Dermis blood vessel endothelial cell (primary cell): ENCODE measurements around the gene PTTG1. TPM values are rescaled to one million over a fixed set of nuclear protein-coding genes. Genes with fewer than 3 reads are reported as not detected.

ENCODE experiments used
- DNase-seq: peaks from one replicate; pipeline ENCODE4 v3.0.0; 2010
- total RNA-seq: library from RNA; depleted of rRNA; stranded (reverse); fragments of >200 nt; gene quantifications from 2 replicates; pipeline ENCODE4 v1.2.3, GENCODE V29; 2014

PTTG1 gene
- total RNA-seq, 1 donor from 2014 or later: 60.4 TPM

- DNase-seq: no peak
These were observed 35.0 kb downstream of the PTTG1 start for GRCh38 chr5:160456480-160457177.

- no peak for DNase-seq
These were observed 35.6 kb downstream of the PTTG1 start for GRCh38 chr5:160457252-160457651.

- DNase-seq: no peak
These were observed 37.4 kb downstream of the PTTG1 start for GRCh38 chr5:160458806-160459800.

DNA sequence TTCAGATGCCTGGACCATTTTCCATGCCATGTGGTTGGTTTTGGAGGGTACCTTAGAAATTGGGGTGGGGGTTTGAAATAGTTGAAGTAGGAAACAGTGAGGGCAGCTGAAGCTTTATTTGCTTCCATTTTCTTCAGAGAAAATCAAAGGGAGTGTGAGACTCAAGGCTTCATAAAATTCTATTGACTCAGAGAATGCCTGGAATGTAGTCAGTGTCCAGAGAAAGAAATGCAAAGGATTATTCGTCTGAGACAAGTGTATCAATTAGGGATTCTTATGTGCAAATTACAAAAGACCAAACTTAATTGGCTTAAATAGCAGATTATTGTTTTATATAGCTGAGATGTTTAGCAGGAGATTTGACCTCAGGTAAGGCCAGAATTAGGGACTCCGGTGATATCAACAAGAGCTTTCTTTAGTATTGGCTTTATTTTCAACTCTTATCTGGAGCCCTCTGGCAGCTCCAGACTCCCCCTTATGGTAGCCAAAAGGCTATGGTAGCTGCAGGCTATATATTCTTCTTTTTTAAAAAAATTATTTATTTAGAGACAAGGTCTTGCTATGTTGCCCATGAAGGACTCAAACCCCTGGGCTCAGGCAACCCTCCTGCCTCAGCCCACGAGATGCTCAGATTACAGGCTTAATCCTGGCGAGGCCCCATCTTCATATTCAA, 38.9 kb downstream of the PTTG1 start:
- DNase-seq: no peak

DNA sequence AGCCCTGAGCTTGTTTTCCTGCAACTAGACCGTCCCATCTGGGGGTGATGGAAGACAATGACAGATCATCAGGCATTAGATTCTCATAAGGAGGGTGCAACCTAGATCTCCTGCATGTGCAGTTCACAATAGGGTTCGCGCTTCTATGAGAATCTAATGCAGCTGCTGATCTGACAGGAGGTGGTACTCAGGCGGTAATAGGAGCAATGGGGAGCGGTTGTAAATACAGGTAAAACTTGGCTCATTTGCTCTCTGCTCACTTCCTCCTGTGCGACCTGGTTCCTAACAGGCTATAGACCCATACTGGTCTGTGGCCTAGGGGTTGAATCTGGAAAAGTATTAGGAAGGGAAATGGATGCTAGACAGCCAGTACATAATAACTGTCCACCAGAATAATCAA, 39.7 kb downstream of the PTTG1 start:
- DNase-seq: no peak

- no peak for DNase-seq
These were observed 40.5 kb downstream of the PTTG1 start for GRCh38 chr5:160462167-160462566.

GRCh38 chr5:160463227-160463626, 41.6 kb downstream of the PTTG1 start:
- DNase-seq: no peak

- peak; percentile 79 for DNase-seq
These were observed 42.2 kb downstream of the PTTG1 start for GRCh38 chr5:160463740-160464465.

- no peak for DNase-seq
These were observed 42.8 kb downstream of the PTTG1 start for GRCh38 chr5:160464466-160464797.

DNA sequence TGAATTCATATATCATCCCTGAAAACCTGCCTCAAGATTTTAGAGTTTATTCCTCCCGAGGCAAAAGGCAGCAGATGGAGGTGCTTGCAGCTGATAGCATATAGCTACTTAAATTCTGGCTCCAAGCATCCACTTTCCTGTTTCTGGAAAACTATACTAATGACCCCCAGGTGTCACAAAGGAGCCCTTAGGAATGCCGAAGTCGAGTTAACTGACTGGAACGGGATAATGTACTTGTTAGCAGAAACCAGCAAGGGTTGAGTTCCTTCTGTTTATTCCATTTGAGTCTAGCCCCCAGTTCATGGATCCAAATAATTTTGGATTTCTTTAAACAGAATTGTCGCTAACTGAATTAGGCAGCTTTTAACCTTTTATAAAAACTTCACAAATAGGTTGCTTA, 44.5 kb downstream of the PTTG1 start:
- no peak for DNase-seq

GRCh38 chr5:160466889-160467554, 45.4 kb downstream of the PTTG1 start:
- DNase-seq: peak; percentile 53

GRCh38 chr5:160467555-160468362, 46.1 kb downstream of the PTTG1 start:
- peak; percentile 90 for DNase-seq

- no peak for DNase-seq
These were observed 46.8 kb downstream of the PTTG1 start for GRCh38 chr5:160468363-160468975.

DNA sequence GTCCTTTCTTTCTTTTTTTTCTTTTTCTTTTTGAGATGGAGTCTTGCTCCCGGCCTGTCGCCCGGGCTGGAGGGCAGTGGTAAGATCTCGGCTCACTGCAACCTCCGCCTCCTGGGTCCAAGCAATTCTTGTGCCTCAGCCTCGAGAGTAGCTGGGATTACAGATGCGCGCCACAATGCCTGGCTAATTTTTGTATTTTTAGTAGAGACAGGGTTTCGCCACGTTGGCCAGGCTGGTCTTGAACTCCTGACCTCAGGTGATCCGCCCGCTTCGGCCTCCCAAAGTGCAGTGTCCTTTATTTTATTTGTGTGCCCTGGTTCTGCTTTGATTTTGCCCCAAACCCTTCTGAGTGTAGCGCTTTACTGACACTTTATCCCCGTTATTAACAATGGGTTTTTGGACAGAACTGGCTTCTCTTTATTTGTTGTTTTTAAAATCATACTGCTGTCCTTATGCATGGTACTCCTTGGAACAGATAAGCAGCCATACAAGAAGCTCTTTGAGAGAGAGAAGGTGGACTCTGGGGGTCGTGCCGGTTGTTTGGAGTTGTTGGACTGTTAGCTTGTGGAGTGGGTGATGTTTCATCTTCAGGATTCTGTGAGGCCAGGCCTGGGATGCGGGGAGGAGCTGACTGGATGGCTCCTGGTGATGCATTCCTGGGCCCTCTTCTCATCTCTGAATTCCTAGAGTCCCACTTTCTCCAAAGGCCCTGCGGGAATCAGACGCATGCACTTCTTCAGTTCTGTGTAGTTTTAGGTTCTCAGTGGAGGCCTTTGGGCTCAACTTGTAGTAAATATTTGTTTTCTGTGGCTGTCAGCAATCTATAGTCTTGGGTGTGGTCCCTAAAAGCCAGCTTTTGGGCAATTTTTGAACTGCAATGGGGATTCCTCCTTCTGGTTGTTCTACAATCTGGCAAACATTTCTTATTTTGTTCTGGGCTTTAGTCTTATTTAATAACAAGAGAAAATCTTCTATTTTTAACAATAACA, 47.8 kb downstream of the PTTG1 start:
- DNase-seq: no peak

- DNase-seq: no peak
These were observed 49.0 kb downstream of the PTTG1 start for GRCh38 chr5:160470437-160471361.

- DNase-seq: no peak
These were observed 50.1 kb downstream of the PTTG1 start for GRCh38 chr5:160471761-160472160.

DNA sequence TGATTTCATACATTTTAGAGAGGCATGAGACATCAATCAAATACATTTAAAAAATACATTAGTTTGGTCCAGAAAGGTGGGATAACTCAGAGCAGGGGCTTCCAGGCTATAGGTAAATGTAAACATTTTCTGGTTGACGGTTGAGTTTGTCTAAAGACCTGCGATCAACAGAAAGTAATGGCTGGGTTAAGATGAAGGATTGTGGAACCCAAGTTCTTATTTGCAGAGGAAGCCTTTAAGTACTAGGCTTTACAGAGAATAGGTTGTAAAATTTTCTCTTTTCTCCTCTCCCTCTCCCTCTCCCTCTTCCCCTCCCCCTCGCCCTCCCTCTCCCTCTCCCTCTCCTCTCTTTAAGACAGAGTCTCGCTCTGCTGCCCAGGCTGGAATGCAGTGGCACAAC, 50.8 kb downstream of the PTTG1 start:
- no peak for DNase-seq

DNA sequence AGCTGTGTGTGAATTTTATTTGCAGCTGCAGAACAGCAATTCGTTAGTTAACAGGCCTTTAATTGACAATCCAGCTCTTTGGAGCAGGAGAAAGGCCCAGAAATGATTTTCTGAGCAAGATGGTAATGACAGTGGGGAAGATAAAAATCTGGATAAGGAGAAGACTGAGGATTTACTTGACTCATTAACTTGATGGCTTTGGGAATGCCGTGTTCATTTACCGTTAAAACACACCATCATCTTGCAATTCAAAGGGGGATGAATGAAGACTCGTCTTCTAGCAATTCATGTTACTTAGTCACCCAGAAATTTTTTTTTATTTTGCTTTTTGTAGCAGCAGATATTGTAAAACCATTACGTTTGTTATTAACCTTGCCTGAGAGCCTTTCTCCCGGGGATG, 52.0 kb downstream of the PTTG1 start:
- no peak for DNase-seq
